HG02884 (cell line): ENCODE measurements around the gene TRAM2.
"Not testable (repeated sequence)": the region's sequence is repeated elsewhere in the genome, so short reads cannot be mapped to it uniquely, and the experiment has no call there.

Source experiments
- ATAC-seq: cut with Tn5 transposase; IDR thresholded peaks from one replicate; pipeline ENCODE4 v1.9.1; 2021; ENCODE audit warnings: mild to moderate bottlenecking, moderate library complexity; ENCODE audit not compliant: unreplicated experiment

Gene TRAM2

GRCh38 chr6:52497652-52498408 lies 79.0 kb downstream of the TRAM2 start:
- peak; percentile 77 for ATAC-seq

GRCh38 chr6:52496631-52497030 lies 80.2 kb downstream of the TRAM2 start:
- ATAC-seq = no peak

- no peak for ATAC-seq
Measured at GRCh38 chr6:52495922-52496321, 80.9 kb downstream of the TRAM2 start.

- no peak for ATAC-seq
Measured at GRCh38 chr6:52494298-52495072, 82.4 kb downstream of the TRAM2 start.

GRCh38 chr6:52493669-52494068 lies 83.2 kb downstream of the TRAM2 start:
- no peak for ATAC-seq

GRCh38 chr6:52491203-52492069 lies 85.4 kb downstream of the TRAM2 start:
- ATAC-seq = peak; percentile 55

- no peak for ATAC-seq
Measured at GRCh38 chr6:52489881-52490280, 87.0 kb downstream of the TRAM2 start.

- no peak for ATAC-seq
Measured at GRCh38 chr6:52483671-52484003, 93.2 kb downstream of the TRAM2 start.

GRCh38 chr6:52482903-52483670 lies 93.8 kb downstream of the TRAM2 start:
- no peak for ATAC-seq

- no peak for ATAC-seq
Measured at GRCh38 chr6:52475307-52475706, 101.6 kb downstream of the TRAM2 start.

- ATAC-seq = no peak
Measured at GRCh38 chr6:52474173-52474572, 102.7 kb downstream of the TRAM2 start.

GRCh38 chr6:52461194-52461593 lies 115.7 kb downstream of the TRAM2 start:
- not testable (repeated sequence) for ATAC-seq

GRCh38 chr6:52457096-52457495 lies 119.8 kb downstream of the TRAM2 start:
- ATAC-seq = no peak

GRCh38 chr6:52454556-52454955 lies 122.3 kb downstream of the TRAM2 start:
- ATAC-seq = no peak
